Frontal cortex (tissue), 4 donors: Measurements from ENCODE around the gene RMI1. TPM values are rescaled to one million over a fixed set of nuclear protein-coding genes. Genes with fewer than 3 reads are reported as not detected.

Experiments
- DNase-seq, 2 donors: peaks; one replicate each; pipeline ENCODE4 v3.0.0; 2012; ENCODE audit warnings: low spot score in 2 of 2
- FAIRE-seq: peaks from 2 replicates; lab custom pipeline; 2012; peaks lifted over from hg19 to GRCh38; lab: Jason Lieb, UNC
- total RNA-seq: library from RNA; depleted of rRNA; stranded (reverse); fragments of >200 nt; gene quantifications from one replicate; pipeline ENCODE4 v1.2.3, GENCODE V29; 2014
- donor health status: control.
- donor health status: control.
- donor health status: control.

Gene RMI1
- total RNA-seq, 1 donor from 2014 or later: 12.6 TPM

DNA sequence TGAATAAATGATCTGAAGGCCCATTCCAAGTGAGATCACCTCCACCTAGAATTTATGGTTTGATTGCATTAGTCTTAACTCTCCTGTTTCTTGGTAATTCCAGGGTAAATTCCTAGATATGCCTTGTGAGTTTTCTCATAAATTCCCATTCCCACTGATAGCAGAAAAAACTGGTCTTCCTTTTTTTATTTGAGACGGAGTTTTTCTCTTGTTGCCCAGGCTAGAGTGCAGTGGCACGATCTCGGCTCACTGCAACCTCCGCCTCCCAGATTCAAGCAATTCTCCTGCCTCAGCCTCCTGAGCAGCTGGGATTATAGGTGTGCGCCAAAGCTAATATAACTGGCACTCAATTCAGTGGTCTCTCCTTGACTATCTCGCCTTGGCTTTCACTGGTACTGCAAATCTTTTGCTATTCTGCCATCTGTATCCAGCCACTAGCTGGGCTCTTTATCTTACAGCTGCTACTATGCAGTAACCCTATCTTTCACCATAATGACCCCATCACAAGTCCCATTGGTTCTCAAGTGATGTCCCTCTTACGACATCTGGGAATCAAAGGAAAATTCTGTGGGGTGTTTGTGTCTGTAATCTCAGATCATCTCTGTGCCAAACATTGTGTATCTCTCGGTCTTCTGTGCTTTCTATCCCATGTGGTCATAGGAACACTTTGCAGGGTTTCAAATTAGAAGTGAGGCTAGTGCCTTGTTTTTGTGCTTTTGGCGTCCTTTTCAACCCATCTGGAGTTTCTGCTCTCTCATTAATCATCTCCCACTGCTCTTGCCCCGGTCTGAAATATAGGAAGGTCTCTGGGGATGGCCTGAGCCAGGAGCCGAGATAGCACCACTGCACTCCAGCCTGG, 15.0 kb upstream of the RMI1 start:
- no peak for DNase-seq
- no peak for FAIRE-seq

DNA sequence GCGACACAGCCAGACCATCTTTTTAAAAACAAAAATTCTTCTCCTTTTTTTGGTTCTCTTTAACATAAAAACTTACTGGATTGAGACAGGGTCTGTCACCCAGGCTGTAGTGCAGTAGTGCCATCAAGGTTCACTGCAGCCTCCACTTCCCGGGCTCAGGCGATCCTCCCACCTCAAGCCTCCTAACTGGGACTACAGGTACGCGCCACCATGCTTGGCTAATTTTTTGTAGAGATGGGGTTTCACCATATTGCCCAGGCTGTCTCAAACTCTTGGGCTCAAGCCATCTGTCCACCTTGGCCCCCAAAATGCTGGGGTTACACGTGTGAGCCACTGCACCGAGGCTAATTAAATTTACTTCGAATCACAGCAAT, 14.4 kb upstream of the RMI1 start:
- DNase-seq: no peak
- no peak for FAIRE-seq

DNA sequence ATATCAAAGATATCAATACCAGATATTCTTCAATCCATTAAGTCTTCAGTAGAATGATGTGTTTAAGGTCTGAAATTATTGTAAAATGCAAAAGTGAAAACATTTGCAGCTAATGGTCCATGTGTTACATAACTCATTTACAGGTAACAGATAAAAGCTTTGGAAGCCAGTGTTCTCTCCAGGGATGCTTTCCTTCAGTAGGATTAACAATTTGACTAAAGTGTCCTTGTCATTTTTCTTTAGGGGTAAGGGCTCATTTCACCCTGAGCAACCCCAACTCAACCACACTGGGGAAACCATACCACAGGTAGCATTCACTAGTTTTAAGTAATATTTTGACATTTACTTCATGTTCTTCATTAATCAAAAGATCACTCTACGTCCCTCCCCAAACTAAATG, 13.5 kb upstream of the RMI1 start:
- DNase-seq: no peak
- no peak for FAIRE-seq

DNA sequence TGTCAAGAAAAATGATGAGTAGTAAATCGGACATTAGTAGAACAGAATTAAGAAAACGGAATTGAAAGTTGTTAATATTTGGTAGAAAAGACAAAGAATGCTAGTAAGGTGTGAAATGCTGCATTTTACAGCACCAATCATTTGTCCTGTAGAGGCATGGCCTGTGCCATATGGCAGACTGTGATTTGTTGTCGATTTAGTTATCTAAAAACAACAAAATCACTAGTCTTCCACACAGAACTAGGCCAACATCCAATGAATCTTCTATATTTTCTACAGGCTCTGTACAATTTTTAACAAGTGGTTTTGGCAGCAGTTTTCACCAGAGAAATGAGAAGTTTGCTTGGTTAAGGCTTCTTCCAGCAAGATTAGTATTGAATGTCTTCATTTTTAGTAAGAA, 11.0 kb upstream of the RMI1 start:
- DNase-seq (no peak), FAIRE-seq (no peak)

DNA sequence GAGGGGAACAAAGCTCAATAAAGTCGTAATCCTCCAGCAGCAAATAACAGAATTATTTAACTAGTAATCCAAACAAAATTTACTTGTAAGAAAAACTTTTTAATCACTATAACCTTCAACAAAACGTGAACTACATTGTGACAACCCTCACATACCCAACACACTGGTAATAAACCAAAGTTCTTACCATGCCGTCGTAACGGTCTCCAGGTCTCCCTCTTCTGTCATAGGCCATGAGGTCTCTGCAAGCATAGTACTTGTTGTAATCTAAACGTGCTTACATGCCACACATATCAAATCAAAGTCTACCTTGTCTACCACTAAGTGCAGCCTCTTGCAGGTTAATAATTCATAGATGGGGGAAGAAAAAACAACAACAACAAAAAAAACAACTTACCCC, 9.1 kb upstream of the RMI1 start:
- DNase-seq (no peak), FAIRE-seq (no peak)

DNA sequence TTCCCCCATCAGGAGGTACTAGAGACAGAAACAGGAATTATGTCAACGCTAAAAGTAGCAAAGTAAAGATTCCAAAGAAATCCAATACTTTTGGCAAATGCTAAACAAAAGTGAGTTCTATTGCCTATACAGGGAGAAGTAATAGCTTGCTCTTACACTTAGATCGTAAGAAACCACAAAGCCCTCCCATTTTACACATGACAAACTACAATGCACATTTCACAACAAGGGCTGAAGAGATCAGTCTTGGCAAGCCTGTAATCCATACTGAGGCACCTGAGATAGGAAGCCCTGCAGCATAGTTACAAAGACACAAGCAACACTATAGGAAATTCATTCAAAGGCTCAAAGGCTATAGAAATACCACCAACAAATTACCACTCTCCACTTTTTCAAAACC, 8.3 kb upstream of the RMI1 start:
- no peak for FAIRE-seq
- DNase-seq: no peak

DNA sequence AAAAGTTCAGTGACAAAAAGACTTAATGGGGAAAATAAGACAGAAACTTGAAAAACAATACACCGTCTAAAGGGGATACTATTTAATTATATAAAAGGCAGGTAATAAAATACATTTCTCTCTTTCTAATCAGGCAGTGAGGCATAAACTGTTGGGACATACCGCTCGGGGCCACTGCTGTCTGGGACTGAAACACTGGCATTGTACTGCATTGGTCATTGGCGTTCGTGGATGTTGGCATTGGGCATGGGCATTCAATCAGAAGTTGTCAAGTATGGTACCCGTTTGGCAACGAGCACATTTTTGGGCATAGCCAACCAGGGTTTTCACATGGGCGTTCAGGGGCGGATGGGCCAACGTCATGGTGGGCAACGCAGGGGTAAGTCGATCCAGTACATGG, 5.3 kb upstream of the RMI1 start:
- DNase-seq: no peak
- no peak for FAIRE-seq

DNA sequence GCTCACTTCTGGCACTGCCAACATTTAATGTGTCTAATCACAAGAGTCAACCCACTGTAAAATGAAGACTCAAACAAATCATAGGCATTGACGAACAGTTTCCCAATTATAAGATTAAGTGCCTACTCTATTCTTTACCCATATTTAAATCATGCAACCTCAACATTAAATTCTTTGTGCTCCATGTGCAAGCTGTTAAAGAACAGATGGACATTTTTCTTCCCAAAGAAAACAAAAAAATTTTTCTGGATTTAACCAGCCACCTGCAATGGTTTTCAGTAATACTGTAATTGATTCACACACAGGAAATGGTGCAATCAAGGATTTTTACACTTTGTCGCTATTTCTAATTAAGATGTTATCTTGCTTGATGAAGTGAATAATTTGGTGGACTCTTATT, 4.2 kb upstream of the RMI1 start:
- FAIRE-seq (no peak), DNase-seq (no peak)

DNA sequence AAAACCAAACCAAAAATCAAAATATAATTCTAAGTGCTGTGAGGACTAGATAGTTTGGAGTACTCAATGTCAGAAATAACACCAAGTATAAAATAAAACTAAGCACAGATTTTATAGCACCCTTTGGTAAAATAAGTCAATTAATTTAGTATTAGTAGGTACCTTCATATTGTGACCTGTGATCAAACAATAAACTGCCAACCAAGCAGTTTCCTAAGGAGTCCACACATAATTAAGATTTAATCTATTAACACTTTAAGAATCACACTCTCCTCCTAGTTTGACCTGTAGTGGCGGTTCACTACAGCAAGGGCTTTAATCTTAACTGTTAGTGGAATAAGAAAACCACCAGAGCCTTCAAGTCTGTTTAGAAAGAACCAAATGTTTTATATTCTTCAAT, 3.4 kb upstream of the RMI1 start:
- DNase-seq (no peak), FAIRE-seq (no peak)

DNA sequence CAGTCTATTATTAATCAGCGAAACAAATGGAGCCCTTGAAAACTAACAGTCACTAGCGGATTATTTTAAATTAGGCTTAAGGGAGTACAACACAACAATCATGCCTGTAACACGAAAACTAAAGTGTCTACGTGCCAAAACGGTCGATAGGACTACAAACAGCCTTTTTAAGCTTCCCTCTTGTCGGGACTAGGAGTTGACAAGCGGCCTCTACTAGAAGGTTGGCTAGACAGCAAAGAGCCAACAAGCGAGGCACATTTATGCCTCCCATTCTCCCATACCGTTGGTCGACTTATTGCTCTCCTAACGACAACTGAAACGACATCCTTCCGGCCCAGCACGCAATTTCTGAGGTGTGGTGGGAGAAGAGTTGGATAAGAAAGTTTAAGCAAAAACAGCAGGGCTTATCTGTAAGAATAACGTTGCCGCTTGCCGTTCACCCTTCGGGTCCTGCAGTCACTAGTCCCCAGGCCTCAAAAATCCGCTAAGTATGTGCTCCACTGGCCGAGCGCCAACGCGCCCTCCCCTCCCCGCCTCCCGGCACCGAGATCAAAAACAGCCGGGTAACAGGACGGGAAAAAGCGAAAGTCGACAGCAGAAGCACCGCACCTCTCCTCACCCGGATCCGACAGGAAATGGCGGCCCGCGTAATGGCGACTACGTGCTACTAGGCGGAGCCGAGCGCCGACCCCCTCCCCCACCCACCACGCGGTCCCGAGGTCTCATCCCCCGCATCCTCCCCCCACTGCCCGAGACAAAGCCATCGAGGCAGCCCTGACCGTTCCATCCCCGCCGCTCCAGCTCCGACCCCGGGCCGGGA, 1.4 kb upstream of the RMI1 start:
- DNase-seq: peak; percentile 60 to 65
- FAIRE-seq: no peak

DNA sequence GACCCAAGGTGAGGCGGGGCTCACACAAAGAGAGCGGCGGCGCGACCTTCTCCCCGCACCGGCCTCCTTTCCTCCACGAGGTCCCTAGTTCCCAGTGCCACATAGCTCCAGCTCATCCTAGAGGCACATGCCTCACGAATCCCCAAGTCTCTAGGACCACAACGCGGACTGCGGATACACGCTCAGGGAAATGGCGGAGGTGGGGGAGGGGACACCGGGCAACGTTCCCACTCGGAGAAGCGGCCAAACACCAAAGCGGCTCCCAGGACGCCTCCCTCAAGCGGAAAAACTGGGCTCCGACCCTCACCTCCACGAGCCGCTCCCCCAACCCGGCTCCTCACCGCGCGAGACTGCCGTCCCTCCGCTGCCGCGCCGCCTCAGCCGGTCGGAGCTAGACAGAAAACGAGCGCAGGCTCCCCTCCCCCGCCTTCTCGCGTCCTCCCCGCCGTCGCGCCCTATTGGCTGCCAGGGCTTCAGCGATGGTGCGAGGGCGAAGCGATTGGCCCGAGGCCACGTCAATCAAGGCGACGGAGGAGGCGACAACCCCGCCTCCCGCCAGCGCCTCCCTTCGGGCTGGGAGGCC, 702 bp upstream of the RMI1 start, which contains the start of gene HNRNPK:
HNRNPK (minus strand) TSS at position 404 of the 583 bp plus-strand sequence. CDS start 1,963 bp downstream, outside the sequence.
- peak; percentile 93 to 95 for DNase-seq
- no peak for FAIRE-seq

DNA sequence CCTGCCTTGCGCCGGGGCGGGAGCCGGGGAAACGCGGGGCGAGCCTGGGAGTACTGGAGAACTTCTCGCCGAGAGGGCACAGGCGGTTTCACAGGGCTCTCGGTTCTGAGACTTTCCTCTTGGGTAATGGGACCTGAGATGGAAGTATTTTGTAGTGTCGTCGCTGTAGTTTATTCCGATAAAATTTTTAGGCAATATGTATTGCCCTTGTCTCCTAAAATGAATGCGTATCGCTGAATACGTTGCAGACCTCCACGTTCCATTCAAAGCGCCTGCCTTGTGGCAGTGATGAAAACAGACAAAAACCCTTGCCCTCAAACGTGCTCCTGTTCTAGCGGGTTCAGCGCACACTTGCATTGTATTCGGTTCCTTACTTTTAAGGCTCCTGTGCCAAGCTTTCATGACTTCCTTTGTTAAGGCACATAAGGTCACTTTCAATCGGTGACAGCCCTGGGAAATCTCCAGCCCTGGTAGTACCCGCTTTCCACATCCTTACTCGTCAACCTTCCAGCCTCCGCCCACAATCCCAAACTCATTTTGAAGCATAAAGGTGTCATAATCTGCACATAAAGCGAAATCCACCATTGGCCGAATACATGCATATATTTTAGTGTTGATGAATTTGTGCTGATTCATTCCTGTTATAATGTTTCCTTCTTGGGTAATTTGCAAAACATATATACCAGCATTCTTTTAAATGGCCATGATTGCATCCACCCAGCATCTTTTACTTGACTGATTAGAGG, 694 bp downstream of the RMI1 start:
- DNase-seq (no peak), FAIRE-seq (no peak)

DNA sequence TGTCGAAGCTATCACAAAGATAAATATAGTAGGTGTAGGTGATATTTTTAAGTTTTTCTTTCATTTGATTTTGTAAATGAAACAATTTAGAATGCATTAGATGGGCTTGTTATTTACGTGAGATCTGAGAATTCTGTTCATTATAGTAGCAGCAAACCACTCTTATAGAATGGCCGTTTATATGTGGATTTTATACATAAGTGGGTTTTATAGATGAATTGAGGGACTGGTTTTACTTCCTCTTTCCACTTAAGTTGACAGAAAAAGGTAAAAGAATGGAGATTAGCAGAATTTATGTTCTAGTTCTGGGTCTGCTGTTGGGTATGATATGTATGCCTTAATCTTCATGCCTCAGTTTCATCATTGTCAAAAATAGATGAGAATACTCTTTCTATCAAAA, 5.6 kb downstream of the RMI1 start:
- no peak for FAIRE-seq
- DNase-seq: no peak

DNA sequence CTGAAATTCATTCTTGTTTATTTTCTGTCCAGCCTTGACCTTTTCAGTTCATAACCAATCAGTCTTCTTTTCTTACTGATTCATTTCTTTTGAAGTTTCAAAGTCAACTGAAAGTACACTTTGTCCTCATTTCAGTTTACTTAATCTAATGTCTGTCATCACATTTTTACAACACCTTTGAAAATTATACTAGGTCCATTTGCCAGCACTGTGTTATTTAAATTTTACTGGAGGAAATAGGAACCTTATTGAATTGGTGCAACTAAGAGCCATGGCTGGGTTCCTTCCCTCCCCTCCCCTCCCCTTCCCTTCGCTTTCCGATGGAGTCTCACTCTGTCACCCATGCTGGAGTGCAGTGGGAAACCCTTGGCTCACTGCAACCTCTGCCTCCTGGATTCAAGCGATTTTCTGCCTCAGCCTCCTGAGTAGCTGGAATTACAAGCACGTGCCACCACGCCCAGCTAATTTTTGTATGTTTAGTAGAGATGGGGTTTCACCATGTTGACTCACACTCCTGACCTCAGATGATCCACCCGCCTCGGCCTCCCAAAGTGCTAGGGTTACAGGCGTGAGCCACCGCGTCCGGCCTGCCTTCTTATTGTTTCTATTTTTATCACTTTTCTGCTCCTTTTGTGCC, 6.3 kb downstream of the RMI1 start:
- DNase-seq (no peak), FAIRE-seq (no peak)

DNA sequence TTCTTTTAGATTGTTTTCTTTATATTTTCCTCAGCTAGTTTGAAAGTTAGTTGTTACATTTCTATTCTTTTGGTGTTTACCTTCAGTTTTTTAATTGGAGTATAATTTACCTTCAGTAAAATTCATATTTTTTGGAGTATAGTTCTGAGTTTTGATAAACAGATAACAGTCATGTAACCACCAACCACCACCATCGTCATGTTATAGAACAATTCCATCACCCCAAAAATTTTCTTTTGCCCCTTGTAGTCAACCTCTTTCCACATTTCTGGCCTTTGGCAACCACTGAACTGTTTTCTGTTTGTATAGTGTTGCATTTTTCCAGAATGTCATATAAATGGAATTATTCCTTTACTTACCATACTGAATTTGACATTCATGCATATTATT, 6.8 kb downstream of the RMI1 start:
- FAIRE-seq (no peak), DNase-seq (no peak)

DNA sequence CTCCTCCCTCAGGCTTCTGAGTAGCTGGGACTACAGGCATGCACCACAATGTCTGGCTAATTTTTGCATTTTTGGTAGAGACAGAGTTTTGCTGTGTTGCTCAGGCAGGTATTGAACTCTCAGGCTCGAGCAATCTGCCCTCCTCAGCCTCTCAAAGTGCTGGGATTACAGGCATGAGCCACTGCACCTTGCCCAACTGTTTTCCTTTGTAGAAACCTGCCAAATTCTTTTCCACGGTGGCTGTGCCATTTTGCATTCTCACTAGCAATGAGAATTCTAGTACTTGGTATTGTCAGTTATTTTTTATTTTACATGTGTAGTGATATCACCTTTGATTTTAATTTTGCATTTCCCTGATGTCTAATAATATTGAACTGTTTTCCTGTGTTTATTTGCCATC, 7.8 kb downstream of the RMI1 start:
- FAIRE-seq (no peak), DNase-seq (no peak)

DNA sequence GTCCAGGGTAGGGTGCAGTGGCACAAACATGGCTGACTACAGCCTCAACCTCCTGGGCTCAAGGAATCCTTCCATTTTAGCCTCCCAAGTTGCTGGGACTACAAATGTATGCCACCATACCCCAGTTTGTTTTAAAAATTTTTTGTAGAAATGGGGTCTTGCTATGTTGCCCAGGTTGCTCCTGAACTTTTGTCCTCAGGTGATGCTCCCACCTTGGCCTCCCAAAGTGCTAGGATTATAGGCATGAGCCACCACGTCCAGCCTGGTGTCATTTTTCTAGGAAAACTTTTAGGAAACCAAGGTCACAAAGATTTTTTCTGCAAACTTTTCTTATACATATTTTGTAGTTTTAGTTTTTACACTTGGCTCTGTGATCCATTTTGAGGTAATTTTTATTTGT, 10.8 kb downstream of the RMI1 start:
- FAIRE-seq: no peak

DNA sequence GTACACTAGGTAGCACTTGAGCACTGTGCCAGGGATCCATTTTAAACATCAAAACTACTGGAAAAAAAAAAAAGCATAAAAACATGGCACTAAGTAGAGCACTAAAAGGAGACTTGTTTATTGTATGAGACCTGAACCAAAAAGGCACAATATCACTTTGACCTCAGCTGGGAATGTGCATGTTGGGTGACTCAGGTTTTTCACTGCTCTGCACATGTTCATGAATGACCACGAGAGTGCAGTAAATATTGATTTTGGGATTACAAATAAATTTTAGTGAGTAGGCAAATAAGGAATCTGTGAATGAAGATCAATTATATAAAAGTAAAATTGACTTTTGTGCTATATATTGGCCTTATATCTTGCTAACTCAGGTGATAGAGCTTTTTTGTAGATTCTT, 11.8 kb downstream of the RMI1 start:
- no peak for DNase-seq
- FAIRE-seq: no peak

More for the DNA sequence above, 10.8 kb downstream of the RMI1 start:
- no peak for DNase-seq

DNA sequence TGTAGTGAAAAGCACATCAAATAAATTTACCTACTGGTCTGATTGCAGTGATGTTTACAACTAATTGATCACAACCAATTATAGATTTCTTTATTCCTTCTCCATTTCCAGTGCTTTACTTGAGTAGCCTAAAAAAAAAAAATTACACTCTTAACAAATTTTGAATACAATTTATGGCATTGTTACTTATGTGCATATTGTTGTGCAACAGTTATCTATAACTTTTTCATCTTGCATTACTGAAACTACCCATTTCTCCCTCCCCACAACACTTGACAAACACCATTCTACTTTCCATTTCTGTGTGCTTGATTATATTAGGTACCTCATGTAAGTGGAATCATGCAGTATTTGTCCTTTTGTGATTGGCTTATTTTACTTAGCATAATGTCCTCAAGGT, 12.3 kb downstream of the RMI1 start:
- FAIRE-seq (no peak), DNase-seq (no peak)

DNA sequence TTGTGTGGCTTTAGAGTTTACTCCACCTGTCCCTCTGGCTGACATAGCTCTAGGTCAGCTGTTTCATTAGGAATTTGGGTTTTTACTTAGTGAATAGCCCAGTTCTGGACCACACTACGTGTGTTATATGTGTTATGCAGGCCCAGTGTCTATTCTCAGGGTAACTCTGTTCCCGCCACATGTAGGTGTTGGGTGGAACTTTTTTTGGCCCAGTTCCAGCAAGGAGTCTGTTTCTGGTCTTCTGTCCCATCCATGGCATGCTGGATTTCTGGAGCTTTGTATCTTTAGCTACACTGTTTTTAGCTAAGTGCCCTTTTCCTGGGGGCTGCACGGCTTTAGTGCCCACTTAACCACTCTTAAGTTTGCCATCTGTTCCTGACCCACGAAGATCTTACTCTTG, 15.5 kb downstream of the RMI1 start:
- no peak for DNase-seq
- no peak for FAIRE-seq
